ENCODE data around the gene VDAC1.
"Not testable (repeated sequence)": the region's sequence is repeated elsewhere in the genome, so short reads cannot be mapped to it uniquely, and the experiment has no call there.

Gene VDAC1

GRCh38 chr5:133967698-133968203, 37.0 kb downstream of the VDAC1 start:
- no peak for DNase-seq (ENCODE audit: low read depth)

- no peak for DNase-seq (ENCODE audit: low read depth)
Measured at GRCh38 chr5:133967124-133967523, 37.7 kb downstream of the VDAC1 start.

- no peak for DNase-seq (ENCODE audit: low read depth)
Measured at GRCh38 chr5:133966090-133966489, 38.7 kb downstream of the VDAC1 start.

GRCh38 chr5:133963493-133964128, 41.2 kb downstream of the VDAC1 start:
- DNase-seq (ENCODE audit: low read depth) = no peak

- DNase-seq (ENCODE audit: low read depth) = no peak
Measured at GRCh38 chr5:133962801-133963476, 41.8 kb downstream of the VDAC1 start.

GRCh38 chr5:133962131-133962530, 42.6 kb downstream of the VDAC1 start:
- no peak for DNase-seq (ENCODE audit: low read depth)

GRCh38 chr5:133959643-133960042, 45.1 kb downstream of the VDAC1 start:
- DNase-seq (ENCODE audit: low read depth) = no peak

GRCh38 chr5:133957591-133957990, 47.2 kb downstream of the VDAC1 start:
- DNase-seq (ENCODE audit: low read depth) = no peak

GRCh38 chr5:133957080-133957479, 47.7 kb downstream of the VDAC1 start:
- no peak for DNase-seq (ENCODE audit: low read depth)

- DNase-seq (ENCODE audit: low read depth) = not testable (repeated sequence)
Measured at GRCh38 chr5:133956196-133956595, 48.6 kb downstream of the VDAC1 start.

GRCh38 chr5:133953568-133954145, 51.1 kb downstream of the VDAC1 start:
- no peak for DNase-seq (ENCODE audit: low read depth)

GRCh38 chr5:133952729-133953567, 51.8 kb downstream of the VDAC1 start:
- no peak for DNase-seq (ENCODE audit: low read depth)

GRCh38 chr5:133950821-133951612, 53.8 kb downstream of the VDAC1 start:
- no peak for DNase-seq (ENCODE audit: low read depth)

GRCh38 chr5:133948721-133949120, 56.1 kb downstream of the VDAC1 start:
- DNase-seq (ENCODE audit: low read depth) = no peak

GRCh38 chr5:133947431-133947841, 57.3 kb downstream of the VDAC1 start:
- DNase-seq (ENCODE audit: low read depth) = no peak

GRCh38 chr5:133945568-133945967, 59.2 kb downstream of the VDAC1 start:
- no peak for DNase-seq (ENCODE audit: low read depth)

- no peak for DNase-seq (ENCODE audit: low read depth)
Measured at GRCh38 chr5:133944263-133945185, 60.3 kb downstream of the VDAC1 start.

- no peak for DNase-seq (ENCODE audit: low read depth)
Measured at GRCh38 chr5:133943475-133943817, 61.3 kb downstream of the VDAC1 start.

GRCh38 chr5:133942614-133943474, 61.9 kb downstream of the VDAC1 start:
- DNase-seq (ENCODE audit: low read depth) = no peak

All from CMK (cell line).